Subcutaneous adipose tissue (tissue), 4 donors: Measurements from ENCODE around the gene HOXB2. TPM values are rescaled to one million over a fixed set of nuclear protein-coding genes. Genes with fewer than 3 reads are reported as not detected.

Experiments used
- total RNA-seq, 4 donors: library from RNA; depleted of rRNA; stranded (reverse); fragments of >200 nt; gene quantifications; one replicate each; pipeline ENCODE4 v1.1.0, GENCODE V29; 2016
- TF ChIP-seq, protein P1 (sequence below): fragments of 450-650 bp; IDR thresholded peaks from one replicate; pipeline ENCODE4 v1.5.1; 2016; ENCODE audit warnings: low read depth, mild to moderate bottlenecking, control low read depth, antibody characterized with exemption, moderate library complexity

Gene HOXB2
- total RNA-seq, 4 donors from 2014 or later, result 12.1 to 21.1 (median 13.7) TPM

- TF ChIP-seq, protein P1, sequence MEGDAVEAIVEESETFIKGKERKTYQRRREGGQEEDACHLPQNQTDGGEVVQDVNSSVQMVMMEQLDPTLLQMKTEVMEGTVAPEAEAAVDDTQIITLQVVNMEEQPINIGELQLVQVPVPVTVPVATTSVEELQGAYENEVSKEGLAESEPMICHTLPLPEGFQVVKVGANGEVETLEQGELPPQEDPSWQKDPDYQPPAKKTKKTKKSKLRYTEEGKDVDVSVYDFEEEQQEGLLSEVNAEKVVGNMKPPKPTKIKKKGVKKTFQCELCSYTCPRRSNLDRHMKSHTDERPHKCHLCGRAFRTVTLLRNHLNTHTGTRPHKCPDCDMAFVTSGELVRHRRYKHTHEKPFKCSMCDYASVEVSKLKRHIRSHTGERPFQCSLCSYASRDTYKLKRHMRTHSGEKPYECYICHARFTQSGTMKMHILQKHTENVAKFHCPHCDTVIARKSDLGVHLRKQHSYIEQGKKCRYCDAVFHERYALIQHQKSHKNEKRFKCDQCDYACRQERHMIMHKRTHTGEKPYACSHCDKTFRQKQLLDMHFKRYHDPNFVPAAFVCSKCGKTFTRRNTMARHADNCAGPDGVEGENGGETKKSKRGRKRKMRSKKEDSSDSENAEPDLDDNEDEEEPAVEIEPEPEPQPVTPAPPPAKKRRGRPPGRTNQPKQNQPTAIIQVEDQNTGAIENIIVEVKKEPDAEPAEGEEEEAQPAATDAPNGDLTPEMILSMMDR, result no peak
Measured at GRCh38 chr17:48530887-48531272, 14.0 kb downstream of the HOXB2 start, which contains the start of gene HOXB1. Gene HOXB1, minus strand, starts transcription at chr17:48531011. Its CDS starts 107 bp downstream, at chr17:48530904.

DNA sequence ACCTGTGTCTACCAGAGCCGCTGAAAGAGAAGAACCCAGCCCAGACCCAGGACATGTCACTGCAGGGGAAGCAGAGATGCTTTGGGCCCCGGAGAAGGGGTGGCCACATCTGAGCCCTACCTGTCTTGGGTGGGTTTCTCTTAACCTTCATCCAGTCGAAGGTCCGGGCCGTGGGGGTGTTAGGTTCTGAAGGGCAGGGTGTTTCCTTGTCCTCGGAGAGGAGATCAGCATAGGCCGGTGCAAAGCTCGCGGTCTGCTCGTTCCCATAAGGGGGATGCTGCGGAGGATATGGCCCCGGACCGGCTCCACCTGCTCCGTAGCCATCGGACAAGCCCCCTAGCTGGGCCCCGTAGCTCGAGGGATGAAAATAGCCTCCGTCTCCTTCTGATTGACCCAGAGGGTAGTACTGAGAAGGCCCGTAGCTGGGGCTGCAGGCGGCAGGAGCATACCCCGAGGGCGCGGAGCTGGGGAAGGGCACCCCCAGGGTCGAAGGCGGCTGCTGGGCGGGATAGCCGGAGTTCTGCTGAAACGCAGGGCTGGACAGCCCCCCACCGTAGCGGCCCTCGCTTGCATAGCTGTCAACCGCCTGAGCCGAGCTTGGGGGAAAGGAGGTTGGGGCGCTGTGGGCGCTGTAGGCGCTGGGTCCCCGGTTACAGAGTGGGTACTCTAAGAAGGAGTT lies 14.6 kb downstream of the HOXB2 start:
- TF ChIP-seq, protein P1, result no peak

DNA sequence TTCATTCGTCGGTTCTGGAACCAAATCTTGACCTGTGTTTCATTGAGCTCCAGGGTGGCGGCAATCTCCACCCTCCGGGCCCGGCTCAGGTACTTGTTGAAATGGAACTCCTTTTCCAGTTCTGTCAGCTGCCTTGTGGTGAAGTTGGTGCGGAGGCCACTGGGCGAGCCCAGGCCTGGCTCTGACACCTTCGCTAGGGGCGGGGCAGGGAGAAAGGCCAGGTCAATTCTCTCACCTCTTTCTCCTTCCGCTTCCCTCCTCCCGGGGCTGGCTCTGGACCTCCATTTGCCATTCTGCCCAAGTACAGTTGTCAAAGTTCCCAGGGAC lies 15.3 kb downstream of the HOXB2 start:
- TF ChIP-seq, protein P1, result no peak

- TF ChIP-seq, protein P1, result no peak
Measured at GRCh38 chr17:48528936-48529682, 15.8 kb downstream of the HOXB2 start.

DNA sequence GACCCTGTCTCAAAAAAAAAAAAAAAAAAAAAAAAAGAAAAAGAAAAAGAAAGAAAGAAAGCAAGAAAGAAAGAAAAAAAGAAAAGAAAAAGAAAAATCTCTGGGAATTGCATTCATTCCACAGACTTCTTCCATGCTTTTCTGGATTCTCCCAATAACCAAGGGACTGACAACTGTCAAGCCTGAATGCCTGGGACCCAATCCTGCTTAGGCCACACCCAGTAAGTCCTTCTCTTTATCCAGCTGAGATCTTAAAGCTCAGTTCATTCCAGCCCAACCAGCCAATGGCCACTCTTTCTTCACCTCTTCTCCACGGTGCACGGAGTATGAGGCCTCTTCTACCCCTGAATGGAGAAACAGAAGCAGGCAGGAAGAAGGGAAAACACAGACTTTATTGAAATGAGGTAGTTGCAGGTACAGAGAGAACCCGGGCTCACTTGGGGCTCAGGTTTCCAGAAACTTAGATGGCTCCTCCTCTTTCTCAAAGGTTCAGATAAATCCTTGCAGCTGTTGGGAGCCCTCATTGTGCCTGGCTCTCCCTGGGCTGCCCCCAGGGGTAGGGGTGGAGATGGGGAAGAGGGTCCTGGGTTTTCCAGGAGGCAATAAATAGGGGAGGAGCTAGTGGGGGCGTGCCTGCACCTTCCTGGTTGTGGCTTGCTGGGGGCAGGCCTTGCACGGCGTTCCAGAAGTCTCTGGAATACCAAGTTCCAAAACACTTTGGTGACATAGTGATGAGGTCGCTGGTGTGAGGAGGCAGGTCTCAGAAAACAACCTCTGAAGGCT lies 16.6 kb downstream of the HOXB2 start:
- TF ChIP-seq, protein P1, result no peak

GRCh38 chr17:48527547-48527932 lies 17.4 kb downstream of the HOXB2 start:
- TF ChIP-seq, protein P1, result no peak
